ENCODE data around the gene NTM. TPM values are rescaled to one million over a fixed set of nuclear protein-coding genes. Genes with fewer than 3 reads are reported as not detected.

NTM gene
- total and polyA plus RNA-seq, 2 of the 8 experiments (the other 6 are each of a cell fraction or from before 2014, with no cell fraction given): 13.4 to 20.0 TPM

DNA sequence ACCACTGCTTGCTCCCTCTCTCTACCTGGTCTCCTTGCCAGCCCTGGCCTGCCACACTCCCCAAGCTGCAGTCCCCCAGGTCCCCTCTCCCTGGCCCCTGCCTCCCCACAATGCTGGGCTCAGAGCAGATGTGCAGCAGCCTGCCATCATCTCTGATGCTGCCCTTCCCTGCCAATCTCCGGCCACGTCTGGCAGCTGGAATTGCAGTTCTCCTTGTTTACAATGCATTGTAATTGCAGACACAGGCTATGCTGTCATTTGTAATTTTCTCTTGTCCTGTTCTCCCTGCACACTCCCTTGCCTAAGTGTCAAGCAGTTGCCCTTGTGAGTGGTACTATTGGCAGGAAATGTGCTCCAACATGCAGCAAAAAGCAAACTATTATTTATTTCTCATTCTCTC is 222.3 kb downstream of the NTM start (continued):
- TF ChIP-seq KDM4A (IDR thresholded peaks at IDR 0.05; ENCODE audit: low read depth, low read length, severe bottlenecking) (no peak), BACH1 (IDR thresholded peaks at IDR 0.05; ENCODE audit: low read length) (no peak)
